Measurements from ENCODE around the gene EFCAB10.

Gene EFCAB10

DNA sequence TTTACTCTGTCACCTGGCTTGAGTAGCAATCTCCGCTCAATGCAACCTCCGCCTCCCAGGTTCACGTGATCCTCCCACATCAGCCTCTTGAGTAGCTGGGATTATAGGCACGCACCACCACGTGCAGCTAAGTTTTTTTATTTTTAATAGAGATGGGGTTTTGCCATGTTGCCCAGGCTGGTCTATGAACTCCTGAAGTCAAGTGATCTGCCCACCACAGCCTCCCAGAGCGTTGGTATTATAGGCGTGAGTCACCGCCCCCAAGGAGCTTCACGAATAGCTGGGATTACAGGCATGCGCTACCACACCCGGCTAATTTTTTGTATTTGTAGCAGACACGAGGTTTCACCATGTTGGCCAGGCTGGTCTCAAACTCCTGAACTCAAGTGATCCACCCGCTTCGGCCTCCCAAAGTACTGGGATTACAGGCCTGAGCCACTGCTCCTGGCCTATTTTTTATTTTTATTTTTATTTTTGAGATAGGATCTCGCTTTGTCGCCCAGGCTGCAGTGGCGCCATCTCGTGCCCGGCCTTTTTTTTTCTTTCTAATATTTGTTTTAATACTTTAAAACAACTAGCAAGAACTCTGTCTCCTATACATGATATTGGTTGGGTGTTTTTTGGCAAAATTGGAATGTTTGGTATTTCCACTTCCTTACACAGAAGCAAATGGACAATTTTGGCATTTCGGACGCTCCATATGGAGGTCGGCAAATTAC lies 1.1 kb downstream of the EFCAB10 start:
- no peak for DNase-seq (ENCODE audit: low read depth, low spot score)
- H3K4me3 ChIP-seq (ENCODE audit: low read depth, low read length) = no peak overlapping the region
- ChIA-PET CTCF (interaction anchor here (2.4 kb wide), 1 partner anchor 9 kb away, joined by 12 read pairs; no protein-coding TSS in a partner anchor), POLR2A (no interaction called here)
- TF ChIP-seq CTCF (IDR thresholded peaks at IDR 0.05; ENCODE audit: insufficient read depth, low read length, missing control alignments) = no peak

GRCh38 chr7:105578496-105578895 lies 2.8 kb downstream of the EFCAB10 start:
- ChIA-PET POLR2A (no interaction called here), CTCF (interaction anchor here (2.4 kb wide), 1 partner anchor 11 kb away, joined by 12 read pairs; no protein-coding TSS in a partner anchor)
- no peak overlapping the region for H3K4me3 ChIP-seq (ENCODE audit: low read depth, low read length)
- no peak for DNase-seq (ENCODE audit: low read depth, low spot score)
- TF ChIP-seq CTCF (IDR thresholded peaks at IDR 0.05; ENCODE audit: insufficient read depth, low read length, missing control alignments) = no peak

GRCh38 chr7:105577251-105577650 lies 4.0 kb downstream of the EFCAB10 start:
- no peak for DNase-seq (ENCODE audit: low read depth, low spot score)
- POLR2A ChIA-PET = interaction anchor here (0.7 kb wide), 1 partner anchor 67 kb away, joined by 4 read pairs; no protein-coding TSS in a partner anchor
- CTCF ChIA-PET = interaction anchor here (0.9 to 1.2 kb wide), 3 partner anchors 12 to 45 kb away, joined by 3 to 5 read pairs (median 4); partner anchors contain the start of gene RINT1
- no peak overlapping the region for H3K4me3 ChIP-seq (ENCODE audit: low read depth, low read length)
- TF ChIP-seq CTCF (IDR thresholded peaks at IDR 0.05; ENCODE audit: insufficient read depth, low read length, missing control alignments) = no peak

GRCh38 chr7:105571891-105572290 lies 9.4 kb downstream of the EFCAB10 start:
- CTCF ChIA-PET = interaction anchor here (0.9 to 2.6 kb wide), 2 partner anchors 10 to 20 kb away, joined by 3 to 8 read pairs; partner anchors contain the start of gene EFCAB10
- no peak for DNase-seq (ENCODE audit: low read depth, low spot score)
- H3K4me3 ChIP-seq (ENCODE audit: low read depth, low read length) = no peak overlapping the region
- POLR2A ChIA-PET = no interaction called here
- TF ChIP-seq CTCF (IDR thresholded peaks at IDR 0.05; ENCODE audit: insufficient read depth, low read length, missing control alignments) = no peak

DNA sequence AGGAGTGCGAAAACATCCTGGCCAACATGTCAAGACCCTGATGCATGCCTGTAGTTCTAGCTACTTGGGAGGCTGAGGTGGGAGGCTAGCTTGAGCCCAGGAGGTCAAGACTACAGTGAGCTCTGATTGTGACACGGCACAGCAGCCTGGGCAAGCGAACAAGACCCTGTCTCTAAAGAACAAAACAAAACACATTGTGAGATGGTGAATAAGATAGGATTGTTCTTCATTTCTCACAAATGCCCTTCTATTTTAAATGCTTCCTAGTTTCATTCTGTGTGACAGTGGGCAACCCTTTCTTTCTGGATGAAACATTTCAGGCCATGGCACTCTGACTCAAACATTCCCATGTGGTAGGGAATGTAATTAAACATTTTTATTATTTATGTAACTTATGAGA lies 13.5 kb downstream of the EFCAB10 start:
- DNase-seq (ENCODE audit: low read depth, low spot score) = no peak
- POLR2A ChIA-PET = no interaction called here
- CTCF ChIA-PET = interaction anchor here (1.1 kb wide), 1 partner anchor 13 kb away, joined by 3 read pairs; no protein-coding TSS in a partner anchor
- no peak overlapping the region for H3K4me3 ChIP-seq (ENCODE audit: low read depth, low read length)
- TF ChIP-seq CTCF (IDR thresholded peaks at IDR 0.05; ENCODE audit: insufficient read depth, low read length, missing control alignments) = no peak

- no peak for DNase-seq (ENCODE audit: low read depth, low spot score)
- ChIA-PET POLR2A (interaction anchor here (0.6 kb wide), 1 partner anchor 472 kb away, joined by 3 read pairs; no protein-coding TSS in a partner anchor), CTCF (interaction anchor here (1.3 to 2.9 kb wide), 2 partner anchors 12 to 35 kb away, joined by 4 to 13 read pairs; partner anchors contain the start of gene RINT1)
- no peak for TF ChIP-seq CTCF (IDR thresholded peaks at IDR 0.05; ENCODE audit: insufficient read depth, low read length, missing control alignments)
- H3K4me3 ChIP-seq (ENCODE audit: low read depth, low read length) = no peak overlapping the region
Observed at GRCh38 chr7:105567024-105567423, 14.3 kb downstream of the EFCAB10 start.
